Bronchial epithelial cell (primary cell): ENCODE data around the gene USP49. TPM values are rescaled to one million over a fixed set of nuclear protein-coding genes. Genes with fewer than 3 reads are reported as not detected.
"Not testable (repeated sequence)": the region's sequence is repeated elsewhere in the genome, so short reads cannot be mapped to it uniquely, and the experiment has no call there.

Source experiments
- DNase-seq: peaks from one replicate; pipeline ENCODE4 v3.0.0-alpha.2; 2010; ENCODE audit warnings: low read depth
- FAIRE-seq: peaks from 2 replicates; lab custom pipeline; 2011; peaks lifted over from hg19 to GRCh38; lab: Jason Lieb, UNC
- H3K27me3 ChIP-seq: 2 replicates; pipeline ENCODE4 v1.5.1; 2011; ENCODE audit warnings: low read length; ENCODE audit not compliant: control insufficient read depth, insufficient read depth
- H3K36me3 ChIP-seq: 2 replicates; pipeline ENCODE4 v1.5.1; 2011; ENCODE audit warnings: low read length; ENCODE audit not compliant: control insufficient read depth, insufficient read depth
- H3K4me3 ChIP-seq: 2 replicates; pipeline ENCODE4 v1.5.1; 2011; ENCODE audit warnings: mild to moderate bottlenecking, low read depth, low read length, control low read depth
- total RNA-seq: library from RNA; depleted of rRNA; stranded (reverse); fragments of >200 nt; gene quantifications from 2 replicates; pipeline ENCODE4 v1.2.1, GENCODE V29; 2014
- TF ChIP-seq, protein P1 (sequence below): IDR thresholded peaks from 2 replicates; pipeline ENCODE4 v1.5.1; 2011; ENCODE audit warnings: mild to moderate bottlenecking, moderate library complexity, low read length, control low read depth, inconsistent platforms; ENCODE audit not compliant: insufficient read depth, severe bottlenecking

Gene USP49
- total RNA-seq: 1.5 and 1.6 TPM in 2 replicates

DNA sequence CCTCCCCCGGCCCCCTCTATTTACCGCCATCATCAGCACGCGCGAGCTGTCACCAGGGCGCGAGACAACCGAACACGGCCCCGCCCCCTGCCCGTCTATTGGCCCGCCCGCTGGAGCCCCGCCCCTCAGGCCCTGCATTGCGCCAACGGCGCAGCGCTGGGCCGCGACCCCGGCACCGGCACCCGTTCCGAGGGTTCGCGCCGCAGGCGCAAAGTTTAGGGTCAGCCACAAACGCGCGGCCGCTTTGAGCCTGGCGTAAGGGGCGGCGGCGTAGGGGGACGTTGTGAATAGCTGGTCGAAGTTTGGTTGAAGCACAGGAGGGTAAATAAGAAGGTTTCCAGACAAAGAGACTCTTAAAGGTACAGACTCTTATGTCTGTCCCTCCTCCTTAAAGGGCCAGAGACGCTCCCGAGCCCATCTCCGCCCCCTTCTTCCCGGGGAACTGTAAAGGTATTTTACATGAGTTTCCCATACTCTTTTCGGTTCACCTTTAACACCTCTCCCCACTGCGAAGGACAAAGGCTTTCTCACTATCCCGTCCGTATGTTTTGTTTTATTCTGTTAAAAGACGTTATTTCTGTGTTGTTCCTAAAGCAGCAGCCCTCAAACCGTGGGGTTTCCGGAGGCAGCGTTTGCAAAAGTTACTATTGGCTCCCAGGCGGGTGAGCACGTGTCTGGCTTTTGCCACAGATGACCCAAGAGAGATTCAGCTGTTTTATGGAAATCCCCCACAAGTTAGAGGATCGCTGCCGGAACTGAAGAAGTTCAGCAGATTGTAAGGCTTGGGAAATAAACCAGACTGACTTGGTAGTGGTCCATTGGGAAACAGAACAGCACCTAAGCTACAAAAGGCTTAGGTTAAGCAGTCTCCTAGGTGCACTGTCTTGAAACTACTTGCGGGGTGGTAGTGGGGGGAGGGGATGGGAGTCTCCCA is at the start of gene USP49:
Gene USP49, minus strand, starts transcription at position 76 of the 934 bp plus-strand sequence. CDS start 88,392 bp downstream, outside the sequence.
- Histone ChIP-seq H3K27me3 (no peaks in the 10 kb centered on the region), H3K4me3 (peak within 1 kb of the TSS; percentile 64), H3K36me3 (peaks cover 2% of the 10 kb centered on the region)
- FAIRE-seq (no peak), DNase-seq (peak; percentile 67)
- TF ChIP-seq, protein P1, sequence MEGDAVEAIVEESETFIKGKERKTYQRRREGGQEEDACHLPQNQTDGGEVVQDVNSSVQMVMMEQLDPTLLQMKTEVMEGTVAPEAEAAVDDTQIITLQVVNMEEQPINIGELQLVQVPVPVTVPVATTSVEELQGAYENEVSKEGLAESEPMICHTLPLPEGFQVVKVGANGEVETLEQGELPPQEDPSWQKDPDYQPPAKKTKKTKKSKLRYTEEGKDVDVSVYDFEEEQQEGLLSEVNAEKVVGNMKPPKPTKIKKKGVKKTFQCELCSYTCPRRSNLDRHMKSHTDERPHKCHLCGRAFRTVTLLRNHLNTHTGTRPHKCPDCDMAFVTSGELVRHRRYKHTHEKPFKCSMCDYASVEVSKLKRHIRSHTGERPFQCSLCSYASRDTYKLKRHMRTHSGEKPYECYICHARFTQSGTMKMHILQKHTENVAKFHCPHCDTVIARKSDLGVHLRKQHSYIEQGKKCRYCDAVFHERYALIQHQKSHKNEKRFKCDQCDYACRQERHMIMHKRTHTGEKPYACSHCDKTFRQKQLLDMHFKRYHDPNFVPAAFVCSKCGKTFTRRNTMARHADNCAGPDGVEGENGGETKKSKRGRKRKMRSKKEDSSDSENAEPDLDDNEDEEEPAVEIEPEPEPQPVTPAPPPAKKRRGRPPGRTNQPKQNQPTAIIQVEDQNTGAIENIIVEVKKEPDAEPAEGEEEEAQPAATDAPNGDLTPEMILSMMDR: no peak

GRCh38 chr6:41943456-41943855 is 48.3 kb upstream of the USP49 start:
- TF ChIP-seq, protein P1: no peak
- Histone ChIP-seq H3K27me3 (no peaks in the 10 kb centered on the region), H3K4me3 (no peak overlapping the region), H3K36me3 (no peaks in the 10 kb centered on the region)
- FAIRE-seq (no peak), DNase-seq (no peak)

DNA sequence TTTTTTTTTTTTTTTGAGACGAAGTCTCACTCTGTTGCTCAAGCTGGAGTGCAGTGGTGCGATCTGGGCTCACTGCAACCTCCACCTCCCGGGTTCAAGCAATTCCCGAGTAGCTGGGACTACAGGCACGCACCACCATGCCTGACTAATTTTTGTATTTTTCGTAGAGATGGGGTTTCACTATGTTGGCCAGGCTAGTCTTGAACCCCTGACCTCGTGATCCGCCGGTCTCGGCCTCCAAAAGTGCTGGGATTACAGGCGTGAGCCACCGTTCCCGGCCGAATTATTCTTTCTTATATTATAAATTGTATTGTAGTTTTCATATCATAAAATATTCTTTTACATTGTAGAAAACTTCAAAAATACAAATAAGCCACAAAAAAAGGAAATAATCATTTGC is 47.7 kb upstream of the USP49 start:
- H3K27me3 ChIP-seq, H3K36me3 ChIP-seq, FAIRE-seq, DNase-seq, H3K4me3 ChIP-seq: not testable (repeated sequence)

DNA sequence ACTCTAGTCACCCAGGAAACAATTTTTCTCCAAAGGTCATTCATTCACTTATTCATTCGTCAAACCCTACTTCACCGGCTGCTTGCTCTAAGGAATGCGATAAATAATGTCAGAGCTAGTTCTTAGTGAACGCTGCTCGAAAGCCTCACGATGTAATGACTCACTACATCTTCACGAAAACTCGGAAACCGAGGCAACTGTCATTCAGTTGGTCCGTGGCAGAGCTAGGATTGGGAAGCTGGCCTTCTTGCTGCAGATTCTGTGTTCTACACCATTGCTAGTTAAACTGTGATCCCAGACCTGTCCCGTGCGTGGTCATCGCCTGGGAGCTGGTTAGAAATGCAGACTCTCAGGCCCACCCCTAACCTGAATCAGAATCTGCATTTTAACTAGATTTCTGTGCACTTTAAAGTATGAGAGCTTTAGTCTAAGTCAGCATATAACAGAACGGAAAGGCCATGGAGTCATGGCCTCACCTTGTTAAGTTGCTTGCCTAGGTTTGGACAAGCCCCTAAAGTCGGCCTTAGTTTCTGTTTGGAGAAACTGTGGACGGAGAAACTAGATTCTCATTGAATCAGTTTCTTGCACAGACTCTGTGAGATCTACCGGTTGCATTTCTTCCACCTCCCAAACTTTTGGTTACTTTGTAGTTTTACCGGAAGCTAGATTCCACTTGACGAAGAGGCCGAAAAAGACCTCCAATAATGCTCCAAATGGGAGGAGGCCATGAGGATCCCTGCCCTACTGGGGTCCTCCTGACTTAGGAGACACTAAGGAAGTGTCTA is 47.1 kb upstream of the USP49 start:
- peaks cover 3% of the 10 kb centered on the region for H3K36me3 ChIP-seq
- H3K27me3 ChIP-seq: no peaks in the 10 kb centered on the region
- FAIRE-seq (no peak), DNase-seq (peak; percentile 81)
- TF ChIP-seq, protein P1: no peak
- H3K4me3 ChIP-seq: peak overlapping the region; percentile 87

DNA sequence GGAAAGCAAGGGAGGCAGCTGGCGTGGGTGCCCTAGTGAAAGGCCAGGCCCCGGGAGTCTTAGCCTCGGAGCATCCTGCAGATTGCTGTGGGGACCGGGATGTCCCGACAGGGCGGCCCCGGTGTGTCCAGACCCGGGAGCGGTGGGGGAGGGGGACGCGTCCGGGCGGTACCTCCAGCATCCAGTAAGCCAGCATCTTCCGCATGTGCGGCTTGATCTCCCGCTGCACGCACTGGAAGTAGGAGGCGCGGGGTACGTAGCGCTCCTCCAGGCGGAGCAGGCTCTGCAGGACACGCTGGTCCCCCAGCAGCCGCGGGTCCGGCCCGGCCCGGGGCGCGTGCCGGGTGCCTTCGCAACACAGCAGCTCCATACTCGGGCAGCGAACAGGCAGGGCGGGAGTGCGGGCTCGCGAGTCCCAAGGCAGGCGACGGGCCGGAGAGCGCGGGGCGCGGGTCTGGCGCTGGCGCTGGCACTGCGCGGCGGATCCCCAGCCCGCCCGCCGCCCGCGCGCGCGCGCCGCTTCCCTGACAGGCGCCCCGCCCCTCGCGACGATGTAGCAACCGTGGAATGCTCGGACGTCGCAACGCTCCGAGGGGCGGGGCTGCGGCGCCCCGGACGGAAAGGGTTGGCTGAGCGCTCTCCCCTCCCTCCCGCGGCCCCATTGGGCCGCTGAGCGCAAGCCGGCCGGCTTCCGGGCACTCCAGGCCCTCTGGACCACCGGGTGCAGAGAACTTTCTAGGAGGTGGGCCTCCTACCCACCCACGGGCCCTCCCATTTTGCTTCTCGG is 46.3 kb upstream of the USP49 start, which contains the start of gene CCND3:
Gene CCND3, minus strand, starts transcription at position 529 of the 787 bp plus-strand sequence. Its CDS starts 159 bp downstream, at position 370.
- no peaks in the 10 kb centered on the region for H3K27me3 ChIP-seq
- H3K36me3 ChIP-seq: peaks cover 9% of the 10 kb centered on the region
- TF ChIP-seq, protein P1: no peak
- DNase-seq: peak; percentile 74
- FAIRE-seq: no peak
- peak within 1 kb of the TSS; percentile 87 for H3K4me3 ChIP-seq
